ENCODE results near the gene SORCS2.
"Not testable (repeated sequence)": the region's sequence is repeated elsewhere in the genome, so short reads cannot be mapped to it uniquely, and the experiment has no call there.

The SORCS2 gene

DNA sequence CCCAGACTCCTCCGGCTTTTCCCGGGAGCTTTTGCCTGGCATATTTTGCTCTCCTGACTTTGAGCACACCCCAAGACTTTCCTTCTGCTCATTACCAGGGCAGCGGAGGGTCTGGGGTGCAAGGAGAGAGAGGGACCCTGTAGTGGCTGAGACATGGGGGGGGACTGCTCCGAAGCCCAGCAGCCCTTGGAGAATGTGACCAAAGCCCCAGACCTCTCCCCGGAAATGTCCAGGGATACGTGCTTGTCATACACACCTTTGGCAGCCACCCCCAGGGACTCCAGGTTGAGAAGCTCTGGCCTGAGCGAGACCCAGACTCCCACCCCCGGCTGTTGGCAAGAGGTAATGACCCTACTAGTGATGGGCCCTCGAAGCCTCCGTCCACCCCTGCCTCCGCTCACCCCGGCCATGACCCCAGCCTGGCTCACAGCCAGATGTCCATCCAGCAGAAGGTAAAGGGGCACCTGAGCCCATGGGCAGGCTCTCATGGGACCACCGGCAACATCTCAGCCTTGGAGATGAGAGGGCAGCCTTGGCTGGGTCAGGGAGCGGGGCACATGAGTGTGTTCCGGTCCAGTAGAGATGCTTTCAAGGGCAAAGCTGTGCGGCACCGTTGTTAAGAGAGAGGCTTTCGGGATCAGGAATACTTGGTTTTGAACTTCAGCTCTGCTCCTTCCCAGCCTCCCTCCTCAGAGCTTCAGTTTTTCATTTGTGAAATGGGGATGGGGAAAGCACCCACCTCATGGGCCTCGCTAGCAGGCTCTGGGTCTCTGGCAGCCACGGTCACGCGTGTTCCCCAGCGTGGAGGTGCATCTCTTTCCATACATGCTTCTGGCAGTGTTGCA is 240.4 kb downstream of the SORCS2 start:
- no peak for DNase-seq

- DNase-seq, result no peak
Measured at GRCh38 chr4:7433376-7434140, 241.2 kb downstream of the SORCS2 start.

DNA sequence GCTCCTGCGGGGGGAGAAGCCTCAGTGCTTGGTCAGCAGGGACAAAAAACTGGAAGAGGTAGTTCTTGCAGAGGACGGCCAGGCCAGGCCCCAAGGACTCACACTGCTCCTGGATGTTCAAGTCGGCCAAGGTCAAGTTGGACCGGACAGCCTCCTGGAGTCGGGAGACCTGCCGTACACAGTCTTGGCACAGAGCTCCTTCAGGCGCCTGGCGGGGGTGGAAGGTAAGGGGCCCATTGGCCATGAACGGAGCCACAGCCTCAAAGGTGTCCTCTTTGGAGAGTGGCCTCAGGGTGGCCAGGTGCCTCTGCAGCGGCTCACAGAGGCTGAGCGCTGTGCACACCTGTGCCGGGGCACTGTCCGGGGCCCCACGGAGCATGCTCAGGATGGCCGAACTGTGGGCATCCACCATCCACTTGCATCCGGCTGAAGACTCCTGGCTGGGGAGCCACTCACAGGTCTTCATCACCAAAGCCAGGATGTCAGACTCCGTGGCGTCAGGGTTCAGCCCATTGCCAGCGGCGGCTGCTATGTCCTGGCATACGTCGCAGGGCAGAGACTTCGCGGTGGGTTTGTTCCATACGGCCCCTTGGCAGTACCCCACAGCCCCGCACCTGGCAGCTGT is 241.9 kb downstream of the SORCS2 start:
- DNase-seq, result no peak

- no peak for DNase-seq
Measured at GRCh38 chr4:7434766-7435150, 242.4 kb downstream of the SORCS2 start, which contains the start of gene PSAPL1. Gene PSAPL1 (minus strand): TSS chr4:7434930. CDS start chr4:7434879, 51 bp downstream.

GRCh38 chr4:7435471-7436061 is 243.2 kb downstream of the SORCS2 start:
- no peak for DNase-seq

GRCh38 chr4:7436256-7436655 is 243.9 kb downstream of the SORCS2 start:
- no peak for DNase-seq

DNA sequence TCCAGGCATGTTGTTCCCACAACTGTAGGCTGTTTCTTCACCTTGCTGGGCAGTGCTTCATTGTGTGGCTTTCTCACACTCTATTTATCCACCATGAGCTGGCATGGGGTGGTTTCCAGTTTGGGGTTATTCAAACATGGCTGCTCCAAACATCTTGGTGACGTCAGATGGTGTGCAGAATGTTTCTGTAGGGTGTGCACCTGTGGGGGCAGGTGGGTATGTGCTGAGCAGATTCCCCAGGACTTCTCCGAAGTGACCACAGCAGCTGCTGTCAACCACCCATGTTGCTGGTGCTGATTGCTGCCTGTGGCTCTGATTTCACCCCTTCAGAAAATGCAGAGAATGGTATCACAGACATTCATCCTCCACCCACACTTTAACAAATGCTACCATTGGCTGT is 247.4 kb downstream of the SORCS2 start:
- DNase-seq, result no peak

DNA sequence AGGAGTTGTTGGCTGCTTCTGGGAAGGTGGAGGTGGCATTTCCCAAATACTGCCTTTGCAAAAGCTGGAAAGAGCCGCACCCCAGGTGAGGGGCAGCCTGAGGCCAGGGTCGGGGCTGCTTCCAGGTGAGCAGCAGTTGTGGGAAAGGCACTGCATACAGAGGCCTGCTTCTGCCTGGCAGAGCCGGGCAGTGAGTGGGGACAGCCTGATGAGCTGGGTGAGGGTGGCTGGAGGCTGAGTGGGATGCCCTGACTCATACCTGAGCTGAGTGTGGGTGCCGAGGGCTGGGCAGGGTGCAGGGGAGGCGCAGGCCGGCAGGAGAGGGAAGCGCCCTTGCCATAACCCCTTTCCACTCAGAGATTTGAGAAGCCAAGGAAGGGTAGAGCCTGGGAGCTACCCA is 248.9 kb downstream of the SORCS2 start:
- no peak for DNase-seq

DNA sequence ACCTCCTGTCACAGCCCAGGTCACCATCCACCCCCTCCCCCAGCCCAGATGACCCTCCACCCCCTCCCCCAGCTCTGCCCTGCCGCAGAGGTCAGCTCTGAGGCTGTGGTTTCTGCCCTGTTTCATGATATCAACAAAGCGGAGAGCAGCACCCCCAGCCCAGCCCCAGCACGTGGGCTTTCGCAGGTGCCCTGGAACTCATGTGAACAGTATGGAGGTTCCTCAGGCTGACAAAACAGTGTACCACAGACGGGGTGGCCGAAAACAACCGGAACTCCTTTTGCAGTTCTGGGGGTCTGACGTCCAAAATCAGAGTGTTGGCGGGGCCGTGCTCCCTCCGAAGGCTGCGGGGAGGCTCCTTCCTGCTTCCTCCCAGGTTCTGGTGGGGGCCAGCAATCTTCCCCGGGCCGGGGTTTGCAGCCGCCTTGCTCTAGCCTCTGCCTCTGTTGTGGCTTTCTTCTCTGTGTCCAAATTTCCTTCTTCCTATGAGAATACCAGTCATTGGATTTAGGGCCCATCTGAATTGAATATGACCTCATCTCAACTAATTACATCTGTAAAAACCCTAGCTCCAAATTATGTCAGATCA is 250.3 kb downstream of the SORCS2 start:
- DNase-seq, result no peak

GRCh38 chr4:7444314-7444713 is 252.0 kb downstream of the SORCS2 start:
- no peak for DNase-seq

DNA sequence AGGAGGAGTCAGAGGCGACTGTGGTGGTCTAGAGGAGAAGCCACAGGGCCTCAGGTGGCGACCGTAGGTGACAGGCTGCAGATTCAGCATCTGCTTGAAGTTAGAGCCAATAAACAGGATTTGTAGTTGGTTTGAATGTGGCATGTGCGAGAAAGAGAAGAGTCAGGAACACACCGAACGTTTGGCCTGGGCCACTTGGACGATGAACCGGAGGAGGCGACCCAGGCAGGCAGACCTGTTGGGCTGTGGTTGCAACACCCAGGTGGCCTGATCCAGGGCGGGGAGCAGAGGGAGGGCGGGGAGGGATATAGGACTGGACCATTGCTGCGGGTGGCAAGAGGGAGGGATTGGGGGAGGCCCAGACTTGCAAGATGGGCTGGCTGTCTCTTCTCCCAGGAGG is 252.4 kb downstream of the SORCS2 start:
- DNase-seq, result no peak

GRCh38 chr4:7447236-7447635 is 254.9 kb downstream of the SORCS2 start:
- DNase-seq, result no peak

GRCh38 chr4:7448036-7448435 is 255.7 kb downstream of the SORCS2 start:
- no peak for DNase-seq

- DNase-seq, result no peak
Measured at GRCh38 chr4:7450775-7451433, 258.6 kb downstream of the SORCS2 start.

DNA sequence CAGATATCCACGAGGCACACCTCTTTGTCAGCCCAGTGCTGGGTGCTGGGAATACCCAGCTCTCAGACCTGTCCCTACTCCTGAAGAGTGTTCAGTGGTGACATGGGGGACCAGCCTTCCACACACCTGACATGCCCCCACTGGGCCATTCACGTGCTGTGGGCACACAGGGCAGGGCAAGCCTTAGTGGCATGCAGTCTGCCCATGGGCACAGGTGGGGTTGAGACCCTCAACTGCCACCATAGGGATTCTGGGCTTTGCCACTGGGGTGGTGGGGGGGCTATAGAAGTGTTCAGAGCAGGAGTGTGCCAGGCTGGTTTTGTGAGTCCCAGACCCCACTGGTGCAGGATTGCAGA is 259.1 kb downstream of the SORCS2 start:
- no peak for DNase-seq

GRCh38 chr4:7451800-7452199 is 259.5 kb downstream of the SORCS2 start:
- no peak for DNase-seq

DNA sequence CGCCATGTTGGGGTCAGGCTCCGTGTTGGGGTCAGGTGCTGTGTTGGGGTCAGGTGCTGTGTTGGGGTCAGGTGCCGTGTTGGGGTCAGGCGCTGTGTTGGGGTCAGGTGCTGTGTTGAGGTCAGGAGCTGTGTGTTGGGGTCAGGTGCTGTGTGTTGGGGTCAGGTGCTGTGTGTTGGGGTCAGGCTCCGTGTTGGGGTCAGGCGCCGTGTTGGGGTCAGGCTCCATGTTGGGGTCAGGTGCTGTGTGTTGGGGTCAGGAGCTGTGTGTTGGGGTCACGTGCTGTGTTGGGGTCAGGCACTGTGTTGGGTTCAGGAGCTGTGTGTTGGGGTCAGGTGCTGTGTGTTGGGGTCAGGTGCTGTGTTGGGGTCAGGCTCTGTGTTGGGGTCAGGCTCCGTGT is 260.5 kb downstream of the SORCS2 start:
- DNase-seq, result not testable (repeated sequence)

GRCh38 chr4:7457201-7458065 is 265.1 kb downstream of the SORCS2 start:
- DNase-seq, result no peak

DNA sequence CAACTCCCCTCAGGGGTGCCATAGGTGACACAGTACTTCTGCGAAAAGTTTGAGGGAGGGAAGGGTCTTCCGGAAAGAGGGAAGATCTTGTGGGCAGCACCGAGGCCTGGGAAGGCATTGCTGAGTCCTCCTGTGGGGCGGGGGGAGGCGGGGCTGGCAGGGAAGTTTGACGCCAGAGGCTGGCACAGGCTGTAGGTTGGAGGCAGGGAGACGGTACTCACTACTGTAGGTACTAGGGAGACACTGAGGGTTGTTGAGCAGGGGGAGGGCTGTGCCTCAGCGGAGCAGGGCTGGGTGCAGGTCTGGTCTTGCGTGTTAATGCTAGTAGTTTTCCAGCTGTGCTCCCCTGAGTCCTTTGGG is 265.7 kb downstream of the SORCS2 start:
- DNase-seq, result no peak

- no peak for DNase-seq
Measured at GRCh38 chr4:7458477-7458876, 266.1 kb downstream of the SORCS2 start.

- DNase-seq, result no peak
Measured at GRCh38 chr4:7459471-7459870, 267.1 kb downstream of the SORCS2 start.

- no peak for DNase-seq
Measured at GRCh38 chr4:7460566-7460965, 268.2 kb downstream of the SORCS2 start.

Data from activated gamma-delta T cell treated with Interleukin-2 at 50 U/mL for 16 hours (primary cell).